NB4 (cell line): ENCODE data around the gene LRIT3.

Source experiments
- CTCF ChIP-seq: IDR thresholded peaks from one replicate; pipeline ENCODE4 v1.5.1; 2012; ENCODE audit warnings: low read depth, low read length
- MAX ChIP-seq: IDR thresholded peaks from 2 replicates; pipeline ENCODE4 v1.6.1; 2011; ENCODE audit warnings: low read depth, low read length
- POLR2A ChIP-seq: IDR thresholded peaks from 2 replicates; pipeline ENCODE4 v1.6.1; 2011; ENCODE audit warnings: mild to moderate bottlenecking; ENCODE audit not compliant: insufficient read length; ENCODE audit errors: extremely low read depth

- TF ChIP-seq CTCF = no peak
- no peak for TF ChIP-seq MAX
- no peak for TF ChIP-seq POLR2A
Measured at GRCh38 chr4:109818268-109818667, 29.6 kb upstream of the LRIT3 start.
